HCT116 (cell line): ENCODE measurements around the gene C4orf36. TPM values are rescaled to one million over a fixed set of nuclear protein-coding genes. Genes with fewer than 3 reads are reported as not detected.

Experiments
- ATAC-seq: fragments of 200-7000 bp; cut with Tn5 transposase; 2 replicates; pipeline ENCODE4 v1.9.1; 2020; ENCODE audit warnings: mild to moderate bottlenecking, moderate library complexity
- BruUV-seq: library from RNA; stranded (reverse); fragments of 400-500 nt; replicated peaks from 2 replicates; lab custom pipeline; 2021; lab: Mats Ljungman, UMichigan
- CTCF ChIA-PET: fragments of 300-600 bp; sonication (Branson Sonifier 250); formaldehyde crosslinking; loops from one replicate; lab custom pipeline; 2021; ENCODE audit warnings: antibody characterized with exemption; lab: Charles Lee
- POLR2A ChIA-PET: fragments of 300-600, 350-600 bp; sonication (Branson Sonifier 250); formaldehyde crosslinking; loops from one replicate; lab custom pipeline; 2021; ENCODE audit warnings: antibody characterized with exemption; lab: Charles Lee
- RAD21 ChIA-PET, 2 experiments: fragments of 300-600 bp; sonication (Branson Sonifier 250); formaldehyde crosslinking; loops; one replicate each; lab custom pipeline; 2023; ENCODE audit warnings: low total read pairs in 2 of 2; ENCODE audit not compliant: uncharacterized antibody in 2 of 2, unreplicated experiment in 2 of 2, low non-redundant PET in 1 of 2; lab: Charles Lee
- DNase-seq: peaks from one replicate; pipeline ENCODE4 v3.0.0-alpha.2; 2010; ENCODE audit warnings: low read depth, low spot score
- H2AFZ ChIP-seq: fragments of 200-600 bp; shearing (Covaris generic), sonication (generic); 2 replicates; pipeline ENCODE4 v1.6.1; 2017; ENCODE audit warnings: low read depth, mixed run types, mixed read lengths, antibody characterized with exemption, low read length; ENCODE audit not compliant: poor library complexity, severe bottlenecking
- H3K27ac ChIP-seq: 2 replicates; pipeline ENCODE4 v1.5.1; 2012; ENCODE audit warnings: low read depth, low read length
- H3K27me3 ChIP-seq: fragments of 200-600 bp; sonication (generic); 2 replicates; pipeline ENCODE4 v1.6.1; 2016; ENCODE audit warnings: mixed run types, low read length, mixed read lengths; ENCODE audit not compliant: insufficient read depth
- H3K36me3 ChIP-seq, 2 experiments: fragments of 200-500 bp in 1 of 2; fragments of 200-600 bp in 1 of 2; sonication (Bioruptor generic) in 1 of 2; sonication (generic) in 1 of 2; 2 replicates each; pipeline versions ENCODE4 v1.5.1 to v1.6.1; 2014 to 2016; ENCODE audit warnings: low read length in 2 of 2, inconsistent platforms in 1 of 2, mixed read lengths in 1 of 2, mixed run types in 1 of 2; ENCODE audit not compliant: insufficient read depth in 2 of 2, control insufficient read depth in 1 of 2
- H3K4me1 ChIP-seq, 2 experiments: fragments of 200-600 bp in 1 of 2; sonication (generic) in 1 of 2; 2 replicates each; pipeline versions ENCODE4 v1.5.1 to v1.6.1; 2012 to 2017; ENCODE audit warnings: low read length in 2 of 2, inconsistent platforms in 1 of 2, mild to moderate bottlenecking in 1 of 2, mixed read lengths in 1 of 2, mixed run types in 1 of 2, moderate library complexity in 1 of 2; ENCODE audit not compliant: insufficient read depth in 2 of 2, control insufficient read depth in 1 of 2
- H3K4me2 ChIP-seq: fragments of 200-600 bp; sonication (generic); 2 replicates; pipeline ENCODE4 v1.6.1; 2017; ENCODE audit warnings: mixed run types, low read length, mixed read lengths
- H3K4me3 ChIP-seq, 2 experiments: fragments of 200-600 bp in 1 of 2; sonication (generic) in 1 of 2; replicated peaks in 1 of 2; 2 replicates each; pipeline ENCODE4 v1.5.1; 2011 to 2016; ENCODE audit warnings: low read length in 2 of 2, control low read depth in 1 of 2, low read depth in 1 of 2, mild to moderate bottlenecking in 1 of 2, mixed read lengths in 1 of 2, mixed run types in 1 of 2
- H3K79me2 ChIP-seq: fragments of 200-600 bp; sonication (generic); 2 replicates; pipeline ENCODE4 v1.6.1; 2017; ENCODE audit warnings: mild to moderate bottlenecking, mixed run types, low read length, moderate library complexity, mixed read lengths; ENCODE audit not compliant: insufficient read depth
- H3K9ac ChIP-seq: fragments of 200-600 bp; sonication (generic); 2 replicates; pipeline ENCODE4 v1.6.1; 2016; ENCODE audit warnings: low read length, mixed read lengths
- H3K9me2 ChIP-seq: fragments of 200-600 bp; sonication (generic), shearing (Covaris generic); 2 replicates; pipeline ENCODE4 v1.6.1; 2017; ENCODE audit warnings: mixed run types, mild to moderate bottlenecking, moderate library complexity; ENCODE audit not compliant: insufficient read depth
- H3K9me3 ChIP-seq, 2 experiments: fragments of 200-500 bp in 1 of 2; fragments of 200-600 bp in 1 of 2; sonication (Bioruptor generic) in 1 of 2; sonication (generic) in 1 of 2; 2 replicates each; pipeline ENCODE4 v1.6.1; 2014 to 2017; ENCODE audit warnings: low read length in 2 of 2, mixed read lengths in 2 of 2, inconsistent platforms in 1 of 2, low read depth in 1 of 2, mild to moderate bottlenecking in 1 of 2, mixed run types in 1 of 2, moderate library complexity in 1 of 2; ENCODE audit not compliant: control insufficient read depth in 1 of 2, insufficient read depth in 1 of 2
- H4K20me1 ChIP-seq: fragments of 200-600 bp; sonication (generic), shearing (Covaris generic); 2 replicates; pipeline ENCODE4 v1.6.1; 2017; ENCODE audit warnings: mixed run types, mild to moderate bottlenecking, moderate library complexity; ENCODE audit not compliant: insufficient read depth
- CEBPB ChIP-seq: IDR thresholded peaks from 2 replicates; pipeline ENCODE4 v1.6.1; 2012; ENCODE audit warnings: low read depth
- CTCF ChIP-seq, 3 experiments: fragments of 200-600 bp in 1 of 3; sonication (generic) in 1 of 3; IDR thresholded peaks in 2 of 3; conservative IDR thresholded peaks in 1 of 3; 2 replicates each; pipeline ENCODE4 v1.5.1; 2012 to 2017; ENCODE audit warnings: low read depth in 2 of 3, low read length in 2 of 3, antibody characterized with exemption in 1 of 3, borderline replicate concordance in 1 of 3, control low read depth in 1 of 3, mild to moderate bottlenecking in 1 of 3, mixed read lengths in 1 of 3, mixed run types in 1 of 3, moderate library complexity in 1 of 3; ENCODE audit not compliant: insufficient read depth in 1 of 3
- EGR1 ChIP-seq: IDR thresholded peaks from 2 replicates; pipeline ENCODE4 v1.6.1; 2012; ENCODE audit warnings: low read depth
- FOSL1 ChIP-seq: IDR thresholded peaks from 2 replicates; pipeline ENCODE4 v1.6.1; 2012; ENCODE audit warnings: low read depth
- POLR2A ChIP-seq: IDR thresholded peaks from 2 replicates; pipeline ENCODE4 v1.7.0; 2011; ENCODE audit warnings: borderline replicate concordance; ENCODE audit not compliant: insufficient read depth, insufficient read length; ENCODE audit errors: extremely low read depth
- RAD21 ChIP-seq: IDR thresholded peaks from 2 replicates; pipeline ENCODE4 v1.6.1; 2012; ENCODE audit warnings: low read depth, mild to moderate bottlenecking
- REST ChIP-seq: IDR thresholded peaks from 2 replicates; pipeline ENCODE4 v1.6.1; 2012; ENCODE audit warnings: low read depth
- SIN3A ChIP-seq: IDR thresholded peaks from 2 replicates; pipeline ENCODE4 v1.6.1; 2012; ENCODE audit warnings: low read depth
- SP1 ChIP-seq: IDR thresholded peaks from 2 replicates; pipeline ENCODE4 v1.6.1; 2012; ENCODE audit warnings: low read depth
- ZFX ChIP-seq: fragments of 450-650 bp; IDR thresholded peaks from 2 replicates; pipeline ENCODE4 v1.6.1; 2017
- intact Hi-C: fragments of 100-400 bp; cut with micrococcal nuclease; formaldehyde crosslinking; loops from 2 replicates; pipeline ENCODE4 v1.10.0; 2022
- total RNA-seq: library from RNA; stranded (reverse); gene quantifications from one replicate; pipeline ENCODE4 v1.2.1, GENCODE V29; 2021; ENCODE audit not compliant: unreplicated experiment
- TF ChIP-seq, protein P1 (sequence below): IDR thresholded peaks from 2 replicates; pipeline ENCODE4 v1.6.1; 2012

Gene C4orf36
- total RNA-seq, 1 experiment from 2014 or later = 1.8 TPM

- H3K9ac ChIP-seq = no peak within 1 kb of the TSS
- no peak within 1 kb of the TSS for H2AFZ ChIP-seq
- intact Hi-C loops = no loop called here
- no peak for DNase-seq
- H3K79me2 ChIP-seq = no peaks in the 10 kb centered on the region
- no TSS peak for BruUV-seq
- no peaks in the 10 kb centered on the region for H3K27me3 ChIP-seq
- ChIA-PET POLR2A (no interaction called here), CTCF (interaction anchor here (0.7 kb wide), 1 partner anchor 323 kb away, joined by 3 read pairs; no protein-coding TSS in a partner anchor)
- no peaks in the 10 kb centered on the region for H3K9me2 ChIP-seq
- H3K4me2 ChIP-seq = no peak within 1 kb of the TSS
- TF ChIP-seq RAD21 (no peak), FOSL1 (no peak)
- TF ChIP-seq, all 23 proteins: peak for 0
- no peak within 1 kb of the TSS for H3K27ac ChIP-seq
- H3K9me3 ChIP-seq = no peaks in the 10 kb centered on the region
- H3K4me1 ChIP-seq = no peaks in the 10 kb centered on the region
- H3K4me3 ChIP-seq = no peak within 1 kb of the TSS
- RAD21 ChIA-PET = no interaction called here
- no peaks in the 10 kb centered on the region for H3K36me3 ChIP-seq
- no peak for ATAC-seq
- no peaks in the 10 kb centered on the region for H4K20me1 ChIP-seq
These were observed 43.2 kb downstream of the C4orf36 start, which contains the start of gene SLC10A6 for GRCh38 chr4:86848732-86849619. Gene SLC10A6, minus strand, starts transcription at chr4:86849384. Its CDS starts 269 bp downstream, at chr4:86849115.

GRCh38 chr4:86848136-86848535 lies 44.1 kb downstream of the C4orf36 start:
- Histone ChIP-seq H3K79me2 (no peaks in the 10 kb centered on the region), H4K20me1 (no peaks in the 10 kb centered on the region), H3K4me3 (no peak overlapping the region), H3K36me3 (no peaks in the 10 kb centered on the region), H3K4me2 (no peak overlapping the region), H3K4me1 (no peaks in the 10 kb centered on the region), H3K27me3 (no peaks in the 10 kb centered on the region), H3K9me3 (no peaks in the 10 kb centered on the region), H2AFZ (no peak overlapping the region), H3K9me2 (no peaks in the 10 kb centered on the region), H3K27ac (no peak overlapping the region), H3K9ac (no peak overlapping the region)
- BruUV-seq = no TSS peak
- ChIA-PET POLR2A (no interaction called here), CTCF (no interaction called here), RAD21 (no interaction called here)
- ATAC-seq (no peak), DNase-seq (no peak)
- intact Hi-C loops = no loop called here
- TF ChIP-seq SP1 = no peak
- no peak for TF ChIP-seq SIN3A
- TF ChIP-seq, protein P1, sequence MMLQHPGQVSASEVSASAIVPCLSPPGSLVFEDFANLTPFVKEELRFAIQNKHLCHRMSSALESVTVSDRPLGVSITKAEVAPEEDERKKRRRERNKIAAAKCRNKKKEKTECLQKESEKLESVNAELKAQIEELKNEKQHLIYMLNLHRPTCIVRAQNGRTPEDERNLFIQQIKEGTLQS = no peak
- TF ChIP-seq ZFX = no peak
- no peak for TF ChIP-seq POLR2A
- no peak for TF ChIP-seq FOSL1
- no peak for TF ChIP-seq CTCF (IDR thresholded peaks at IDR 0.05 in 2 of 3, conservative IDR thresholded peaks at IDR 0.05 in 1 of 3; ENCODE audit: borderline replicate concordance in 1 of 3, insufficient read depth in 1 of 3, low read depth in 2 of 3, low read length in 2 of 3)
- no peak for TF ChIP-seq EGR1
- TF ChIP-seq CEBPB = no peak
- no peak for TF ChIP-seq REST
